AG09309 (cell line): ENCODE results near the gene RPL10L.

Experiments used
- DNase-seq: peaks from one replicate; pipeline ENCODE4 v3.0.0-alpha.2; 2010; ENCODE audit warnings: low read depth
- H3K4me3 ChIP-seq: 2 replicates; pipeline ENCODE4 v1.5.1; 2011; ENCODE audit warnings: mild to moderate bottlenecking, low read depth, low read length, moderate library complexity; ENCODE audit not compliant: control insufficient read depth
- CTCF ChIP-seq: IDR thresholded peaks from 2 replicates; pipeline ENCODE4 v1.5.1; 2011; ENCODE audit warnings: mild to moderate bottlenecking, low read depth, low read length, inconsistent platforms; ENCODE audit not compliant: insufficient read depth, control insufficient read depth; ENCODE audit errors: missing control alignments

RPL10L gene

GRCh38 chr14:46653031-46653755 is 1.6 kb upstream of the RPL10L start:
- H3K4me3 ChIP-seq, result no peak overlapping the region
- no peak for TF ChIP-seq CTCF
- DNase-seq, result no peak

- TF ChIP-seq CTCF, result no peak
- DNase-seq, result no peak
- H3K4me3 ChIP-seq, result no peak overlapping the region
Measured at GRCh38 chr14:46646796-46647195, 4.8 kb downstream of the RPL10L start.

- TF ChIP-seq CTCF, result no peak
- DNase-seq, result no peak
- no peak overlapping the region for H3K4me3 ChIP-seq
Measured at GRCh38 chr14:46626876-46627275, 24.7 kb downstream of the RPL10L start.
